ELF-1 (cell line): ENCODE measurements around the gene TMPRSS6.

Experiments
- DNase-seq: peaks from one replicate; pipeline ENCODE4 v3.0.0-alpha.2; 2016; ENCODE audit warnings: low read depth, low spot score

The TMPRSS6 gene

DNA sequence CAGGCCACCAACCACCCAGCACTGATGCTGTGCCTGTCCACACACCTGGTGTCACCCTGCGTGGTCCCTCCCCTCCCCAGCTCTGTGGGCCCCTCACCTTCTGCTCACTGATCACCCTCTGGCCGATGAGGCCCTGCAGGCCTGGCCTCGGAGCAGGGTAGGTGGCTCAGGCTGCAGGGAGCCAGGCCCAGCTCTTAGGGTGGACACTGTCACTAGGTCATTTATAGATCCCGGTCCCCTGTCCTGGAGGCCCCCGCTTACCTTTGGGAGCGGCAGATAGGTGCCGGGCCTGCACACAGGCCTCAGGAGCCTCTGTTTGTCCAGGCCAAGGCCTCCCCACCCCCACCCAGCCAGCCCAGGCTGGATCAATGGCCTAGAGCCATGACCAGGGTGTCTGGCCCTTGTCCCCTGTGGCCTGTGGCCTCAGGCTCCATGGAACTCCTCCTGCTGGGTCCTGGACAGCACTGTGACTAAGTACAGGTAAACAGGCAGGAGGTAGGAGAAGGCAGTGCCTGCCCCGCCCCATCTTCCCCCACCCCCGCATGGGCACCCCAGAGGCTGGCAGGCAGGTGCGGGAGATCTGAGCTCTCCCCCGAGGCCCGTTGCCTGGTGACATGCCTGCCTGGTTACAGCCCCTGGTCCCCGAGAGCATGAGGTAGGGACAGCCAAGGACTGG is at the start of gene TMPRSS6:
TSS of gene TMPRSS6 (minus strand) at position 472 of the 676 bp plus-strand sequence. CDS start 6,296 bp downstream, outside the sequence.
- DNase-seq, result peak; percentile 56

DNA sequence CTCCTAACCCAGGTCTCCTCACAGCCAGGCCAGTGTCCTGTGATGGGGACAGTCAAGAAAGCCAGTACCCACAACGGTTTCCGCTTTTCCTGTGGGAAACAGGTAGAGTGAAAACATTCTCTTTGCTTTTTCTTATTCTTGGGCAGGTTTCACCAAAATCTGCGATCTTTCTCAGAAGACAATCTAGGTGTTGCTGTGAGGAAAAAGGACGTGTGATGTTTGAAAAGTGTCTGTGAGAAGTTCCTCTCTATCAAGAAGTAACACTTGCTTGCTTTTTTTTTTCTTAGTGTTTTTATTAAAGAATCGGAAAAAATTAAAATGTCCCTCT is 49.4 kb upstream of the TMPRSS6 start:
- DNase-seq, result no peak

DNA sequence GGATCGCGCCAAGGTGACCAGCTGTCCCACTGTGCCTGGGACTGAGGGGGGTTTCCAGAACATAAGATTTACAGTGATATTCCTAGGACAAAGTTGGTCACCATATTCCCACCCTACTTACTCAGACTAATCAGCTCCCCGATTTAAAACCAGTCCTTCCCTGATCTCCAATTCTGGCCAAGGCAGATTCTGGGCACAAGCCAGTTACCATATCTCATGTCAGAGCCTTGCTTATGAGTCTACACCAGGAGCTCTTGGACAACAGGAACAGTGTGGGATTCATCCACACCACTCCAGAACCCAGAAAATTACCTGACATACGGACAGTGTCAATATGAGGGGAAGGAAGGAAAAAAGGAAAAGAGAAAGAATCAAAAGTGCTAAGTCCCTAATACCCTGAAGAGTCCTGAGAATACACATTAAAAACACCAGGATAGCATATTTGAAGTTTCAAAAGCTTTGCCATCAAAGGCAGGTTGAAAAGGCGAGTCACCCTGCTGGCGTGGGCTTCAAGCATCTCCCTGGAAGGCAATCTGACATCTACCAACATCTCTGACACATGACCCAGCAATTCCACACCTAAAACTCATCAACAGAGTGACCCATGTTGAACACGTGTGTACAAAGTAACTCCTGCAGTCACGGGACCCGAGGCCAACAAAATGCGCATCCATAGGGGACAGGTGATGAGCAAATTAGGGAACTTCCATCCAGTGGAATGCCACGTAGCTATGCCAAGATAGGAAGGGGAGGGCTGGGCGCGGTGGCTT is 48.2 kb upstream of the TMPRSS6 start:
- no peak for DNase-seq

DNA sequence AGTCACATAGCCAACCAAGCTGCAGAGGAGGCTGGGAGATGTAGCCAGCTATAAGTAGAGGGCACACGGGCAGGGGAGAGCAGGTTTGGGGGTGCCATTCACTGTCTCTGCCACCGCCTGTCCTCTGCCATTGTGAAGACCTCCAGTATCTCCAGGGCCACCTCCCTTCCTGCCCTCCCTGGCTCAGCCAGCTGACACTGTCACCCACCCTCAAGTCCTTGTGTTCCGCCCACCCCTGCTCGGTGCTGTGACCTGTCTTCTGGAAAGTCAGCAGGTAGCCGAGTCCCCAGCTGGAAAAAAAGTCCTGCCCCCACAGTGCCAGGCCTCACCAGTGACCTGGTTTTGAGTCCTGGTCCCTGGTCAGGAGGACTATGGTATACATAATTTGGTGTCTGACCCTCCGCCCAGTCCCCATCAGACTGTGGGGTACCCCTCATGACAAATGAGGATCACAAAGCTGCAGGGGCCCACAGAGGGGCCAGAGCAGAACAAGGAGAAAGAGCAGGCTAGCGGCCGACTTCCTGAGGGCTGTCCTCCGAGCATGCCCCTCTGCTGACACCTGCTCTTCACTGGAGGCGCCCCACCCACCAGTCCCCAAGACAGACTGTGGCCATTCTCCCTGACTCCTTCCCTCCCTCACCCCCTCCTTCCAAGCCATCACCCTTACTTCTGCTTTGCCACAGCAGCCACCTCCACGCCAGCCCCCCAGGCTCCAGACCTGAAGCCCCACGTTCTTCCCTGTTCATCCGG is 47.3 kb upstream of the TMPRSS6 start:
- no peak for DNase-seq

DNA sequence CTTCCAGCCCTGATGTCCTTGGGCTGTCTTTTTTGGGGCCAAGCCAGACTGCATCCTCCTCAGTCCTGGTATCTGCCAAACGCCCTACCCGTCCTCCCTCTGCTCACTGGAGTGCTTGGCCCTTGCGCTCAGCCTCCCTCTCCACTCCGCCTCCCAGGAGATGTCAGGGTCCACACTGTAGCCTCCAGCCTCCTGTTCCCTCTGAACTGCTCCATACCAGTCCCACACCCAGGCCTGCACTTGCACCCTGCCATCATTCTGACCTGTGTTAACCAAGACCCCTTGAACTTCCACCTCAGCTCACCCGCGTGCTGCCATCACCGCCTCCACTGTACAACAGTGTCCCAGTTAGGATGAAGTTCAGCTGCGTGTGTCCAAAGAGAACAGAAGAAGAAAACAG is 46.5 kb upstream of the TMPRSS6 start:
- no peak for DNase-seq

DNA sequence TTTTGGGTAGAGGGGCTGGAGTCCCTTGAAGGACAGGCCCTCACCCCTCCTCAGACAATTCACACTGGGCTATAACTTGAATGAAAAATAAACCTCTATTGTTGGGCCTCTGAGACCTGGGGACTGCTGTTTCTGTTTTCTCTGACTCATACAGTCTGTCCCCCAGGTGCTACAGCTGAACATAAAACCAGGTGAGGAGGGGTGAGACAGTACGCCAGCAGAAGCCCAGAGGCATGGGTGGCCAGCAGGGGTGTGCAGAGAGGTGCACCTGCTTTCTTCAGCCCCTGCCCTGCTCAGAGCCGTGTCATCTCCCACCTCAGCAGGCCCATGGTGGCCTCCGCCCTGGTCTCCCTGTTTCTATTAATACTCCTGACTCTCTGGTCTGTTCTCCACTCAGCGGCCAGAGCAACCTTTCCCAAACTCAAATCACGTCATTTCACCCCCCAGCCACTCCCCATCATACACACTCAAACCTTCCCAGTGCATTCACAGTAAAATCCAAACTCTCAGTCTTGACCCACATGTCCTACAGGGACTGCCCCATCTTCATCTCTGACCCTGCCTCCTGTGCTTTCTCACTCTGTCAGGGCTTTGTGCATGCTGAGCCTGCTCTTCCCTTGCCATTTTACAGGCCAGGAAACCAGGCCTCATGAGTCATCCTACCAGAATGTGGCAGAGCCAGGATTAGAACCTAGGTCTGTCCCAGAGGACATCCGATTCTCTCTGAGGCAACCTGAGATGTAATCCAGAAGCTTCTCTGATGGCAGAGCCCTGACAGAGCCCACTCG is 45.6 kb upstream of the TMPRSS6 start:
- DNase-seq, result peak; percentile 37

DNA sequence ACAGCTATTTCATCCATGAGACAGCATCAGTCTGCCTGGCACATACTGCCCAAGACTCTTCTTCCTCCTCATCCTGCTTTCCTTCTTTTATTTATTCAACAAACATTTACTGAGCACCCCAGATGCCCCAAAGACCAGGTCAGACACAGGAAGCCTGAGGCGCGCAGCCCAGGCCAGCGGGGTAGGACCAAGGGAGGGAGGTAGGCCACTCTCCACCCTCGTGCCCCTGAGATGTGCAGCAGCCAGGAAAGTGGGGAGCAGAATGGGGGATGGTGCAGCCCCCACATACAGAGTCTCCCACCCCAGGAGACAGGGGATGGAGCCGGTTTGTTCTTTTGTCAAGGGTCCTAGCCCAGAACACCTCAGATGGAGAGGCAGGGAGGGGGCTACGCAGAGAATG is 44.4 kb upstream of the TMPRSS6 start:
- no peak for DNase-seq

DNA sequence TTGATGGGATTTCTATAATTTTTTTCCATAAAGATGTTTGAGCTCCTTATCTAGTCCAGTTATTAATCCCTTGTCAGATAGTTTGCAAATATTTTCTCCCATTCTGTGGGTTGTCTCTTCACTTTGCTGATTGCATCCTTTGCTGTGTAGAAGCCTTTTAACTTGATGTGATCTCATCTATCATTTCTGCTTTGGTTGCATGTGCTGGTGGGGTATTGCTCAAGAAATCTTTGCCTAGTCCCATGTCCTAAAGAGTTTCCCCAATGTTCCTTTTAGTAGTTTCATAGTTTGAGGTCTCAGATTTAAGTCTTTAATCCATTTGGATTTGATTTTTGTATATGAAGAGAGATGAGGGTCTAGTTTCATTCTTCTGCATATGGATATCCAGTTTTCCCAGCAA is 41.9 kb upstream of the TMPRSS6 start:
- no peak for DNase-seq

DNA sequence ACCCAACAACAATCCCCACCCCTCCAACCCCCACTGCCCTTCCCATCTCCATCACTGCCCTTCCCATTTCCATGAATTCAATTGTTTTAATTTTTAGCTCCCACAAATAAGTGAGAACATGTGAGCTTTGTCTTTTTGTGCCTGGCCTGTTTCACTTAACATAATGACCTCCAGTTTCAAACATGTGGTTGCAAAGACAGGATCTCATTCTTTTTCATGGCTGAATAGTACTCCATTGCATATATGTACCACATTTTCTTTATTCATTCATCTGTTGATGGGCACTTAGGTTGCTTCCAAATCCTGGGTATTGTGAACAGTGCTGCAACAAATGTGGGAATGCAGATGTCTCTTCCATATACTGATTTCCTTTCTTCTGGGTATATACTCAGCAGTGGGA is 41.2 kb upstream of the TMPRSS6 start:
- no peak for DNase-seq

DNA sequence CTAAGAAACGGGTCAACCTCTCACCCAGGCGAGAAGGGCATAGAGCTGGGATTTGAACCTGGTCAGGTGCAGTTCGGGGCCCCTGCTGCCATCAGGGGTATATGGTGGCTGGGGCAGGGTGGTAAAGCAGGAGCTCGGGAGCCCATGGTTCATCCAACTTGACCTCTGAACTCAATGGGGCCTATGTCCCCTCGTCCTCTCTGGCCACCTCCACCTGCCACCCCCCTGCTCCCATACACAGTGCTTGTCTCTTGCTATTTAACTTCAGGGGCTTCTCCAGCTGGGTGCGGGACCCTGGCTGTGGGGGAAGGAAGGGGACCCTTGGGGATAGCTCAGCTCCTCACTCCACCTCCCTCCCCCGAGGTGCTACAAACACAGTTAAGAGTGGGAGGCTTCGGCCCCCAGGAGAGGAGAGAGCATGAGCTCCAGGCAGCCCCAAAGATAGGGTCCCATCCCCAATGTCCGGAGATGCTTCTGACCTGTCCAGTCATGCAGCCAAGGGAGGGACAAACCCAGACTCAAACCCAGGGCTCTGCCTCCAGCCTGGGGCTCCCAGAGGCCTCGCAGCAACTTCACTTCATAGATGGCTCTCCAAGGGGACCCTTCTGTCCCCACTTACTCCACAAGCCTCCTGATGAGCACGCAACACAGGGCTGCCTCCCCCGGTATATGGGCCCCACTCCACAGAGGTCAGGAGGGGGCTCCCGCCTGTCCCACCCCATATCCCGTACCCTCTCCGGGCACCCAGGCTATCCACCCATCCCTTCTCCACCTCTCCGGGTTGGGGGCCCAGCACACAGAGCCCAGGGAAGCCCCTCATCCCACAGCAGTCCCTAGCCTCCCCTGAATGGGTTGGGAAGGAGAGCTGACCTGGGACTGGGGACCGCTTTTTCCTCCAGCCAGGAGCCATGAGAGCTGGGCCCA is 39.5 kb upstream of the TMPRSS6 start:
- DNase-seq, result no peak

DNA sequence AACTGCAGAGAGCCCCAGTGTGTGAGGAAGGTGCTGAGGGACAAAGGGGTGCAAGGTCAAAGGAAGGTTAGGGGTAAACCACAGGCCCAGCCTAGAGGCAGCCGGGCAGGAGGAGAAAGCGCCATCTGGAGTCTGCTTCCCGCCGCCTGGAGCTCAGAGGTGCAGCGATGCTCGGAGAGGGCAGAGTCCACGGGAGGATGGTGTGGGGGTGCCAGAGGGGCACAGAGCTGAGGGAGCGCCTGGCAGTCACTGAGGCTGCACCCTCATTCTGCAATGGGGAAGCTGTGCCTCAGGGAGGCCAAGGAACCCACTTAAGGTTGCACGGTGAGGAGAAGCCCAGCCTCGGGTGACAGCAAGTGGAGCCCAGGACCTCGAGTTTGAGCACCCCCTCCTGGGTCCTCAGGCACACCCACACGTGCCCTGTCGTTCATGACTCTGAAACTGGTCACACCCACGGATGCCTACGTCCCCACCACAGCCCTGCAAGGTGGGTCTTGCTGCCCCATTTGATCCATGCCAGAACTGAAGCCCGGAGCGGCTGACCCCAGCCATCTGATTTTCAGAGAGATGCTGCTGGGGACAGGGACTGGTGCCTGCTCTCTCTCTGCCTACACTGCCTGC is 38.6 kb upstream of the TMPRSS6 start:
- no peak for DNase-seq

DNA sequence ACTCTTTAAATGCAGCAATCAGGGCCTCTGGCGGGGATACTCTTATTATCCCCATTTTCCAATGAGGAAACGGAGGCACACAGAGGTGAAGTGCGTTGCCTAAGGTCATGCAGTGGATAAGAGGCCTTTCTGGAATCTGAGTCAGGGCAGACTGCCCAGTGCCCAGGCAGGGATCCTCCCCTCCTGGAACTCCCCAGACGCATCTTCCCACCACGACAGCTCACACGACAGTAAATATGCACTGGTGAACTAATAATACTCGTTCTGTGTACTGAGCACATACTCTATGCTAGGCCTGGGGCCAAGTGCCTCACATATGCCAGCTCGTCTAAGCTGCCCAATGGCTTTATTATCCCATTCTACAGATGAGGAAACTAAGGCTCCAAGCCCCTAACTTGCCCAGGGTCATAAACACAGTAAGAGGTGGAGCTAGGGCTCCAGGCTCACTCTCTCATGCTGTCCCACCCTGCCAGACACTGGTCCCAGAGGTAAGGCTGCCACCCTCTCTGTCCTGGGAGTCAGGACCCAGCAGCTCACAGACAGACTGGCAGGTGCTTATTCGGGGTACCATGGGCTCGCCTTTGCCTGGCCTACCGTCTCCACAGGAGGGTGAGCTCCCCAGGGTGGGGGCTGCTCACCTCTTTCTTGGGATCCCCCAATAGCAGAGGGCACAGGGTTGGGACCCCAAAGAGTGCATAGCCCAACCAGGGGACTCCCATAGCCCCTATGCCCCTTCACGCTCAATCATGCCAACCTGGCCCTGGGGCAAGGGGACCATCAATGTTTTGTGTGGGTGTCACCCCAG is 37.9 kb upstream of the TMPRSS6 start:
- DNase-seq, result no peak

DNA sequence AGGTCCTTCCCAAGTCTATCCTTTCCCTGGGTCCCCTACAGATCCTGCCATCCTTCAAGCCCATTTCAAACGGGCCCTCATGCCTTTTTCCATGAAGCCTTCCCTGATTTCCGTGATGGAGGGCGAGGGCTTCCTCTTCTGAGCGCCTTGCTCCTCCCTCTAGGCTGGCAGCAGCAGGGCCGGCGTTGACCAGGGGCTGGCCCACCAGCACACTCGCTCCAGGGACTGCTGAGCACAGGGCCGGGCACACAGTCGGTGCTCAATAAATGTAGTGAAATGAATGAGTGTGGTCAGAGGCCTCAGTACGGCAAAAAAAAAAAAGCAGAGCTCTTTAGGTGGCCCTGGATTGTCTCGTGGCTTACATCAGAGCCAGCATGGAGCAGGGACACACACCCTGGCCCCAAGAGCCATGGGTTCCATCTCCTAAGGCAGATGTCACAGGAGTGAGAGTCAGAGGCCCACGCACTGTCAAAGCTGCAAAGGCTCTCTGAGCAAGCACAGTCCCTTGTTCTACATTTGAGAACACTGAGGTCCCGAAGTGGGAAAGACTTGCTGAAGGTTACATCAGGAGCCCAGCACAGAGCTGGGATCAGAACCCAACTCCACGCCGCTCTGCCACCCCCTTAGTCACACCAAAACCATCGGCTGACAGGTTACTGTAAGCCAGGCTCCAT is 37.1 kb upstream of the TMPRSS6 start:
- no peak for DNase-seq

DNA sequence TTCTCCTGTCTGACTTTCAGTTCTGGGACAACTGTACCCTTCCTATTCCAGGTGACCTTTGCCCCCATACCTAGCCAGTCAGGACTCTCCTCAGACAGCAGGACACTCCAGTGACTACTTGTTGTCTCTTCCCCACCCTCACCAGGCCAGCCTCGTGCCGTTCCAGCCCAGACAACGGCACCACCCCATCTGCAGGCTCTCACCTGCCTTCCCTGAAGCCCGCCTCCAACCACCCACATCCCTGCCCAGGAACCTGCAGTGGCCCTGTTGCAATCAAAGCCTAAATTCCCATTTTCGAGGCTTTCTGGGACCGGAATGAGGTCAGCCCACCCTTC is 36.5 kb upstream of the TMPRSS6 start:
- no peak for DNase-seq

DNA sequence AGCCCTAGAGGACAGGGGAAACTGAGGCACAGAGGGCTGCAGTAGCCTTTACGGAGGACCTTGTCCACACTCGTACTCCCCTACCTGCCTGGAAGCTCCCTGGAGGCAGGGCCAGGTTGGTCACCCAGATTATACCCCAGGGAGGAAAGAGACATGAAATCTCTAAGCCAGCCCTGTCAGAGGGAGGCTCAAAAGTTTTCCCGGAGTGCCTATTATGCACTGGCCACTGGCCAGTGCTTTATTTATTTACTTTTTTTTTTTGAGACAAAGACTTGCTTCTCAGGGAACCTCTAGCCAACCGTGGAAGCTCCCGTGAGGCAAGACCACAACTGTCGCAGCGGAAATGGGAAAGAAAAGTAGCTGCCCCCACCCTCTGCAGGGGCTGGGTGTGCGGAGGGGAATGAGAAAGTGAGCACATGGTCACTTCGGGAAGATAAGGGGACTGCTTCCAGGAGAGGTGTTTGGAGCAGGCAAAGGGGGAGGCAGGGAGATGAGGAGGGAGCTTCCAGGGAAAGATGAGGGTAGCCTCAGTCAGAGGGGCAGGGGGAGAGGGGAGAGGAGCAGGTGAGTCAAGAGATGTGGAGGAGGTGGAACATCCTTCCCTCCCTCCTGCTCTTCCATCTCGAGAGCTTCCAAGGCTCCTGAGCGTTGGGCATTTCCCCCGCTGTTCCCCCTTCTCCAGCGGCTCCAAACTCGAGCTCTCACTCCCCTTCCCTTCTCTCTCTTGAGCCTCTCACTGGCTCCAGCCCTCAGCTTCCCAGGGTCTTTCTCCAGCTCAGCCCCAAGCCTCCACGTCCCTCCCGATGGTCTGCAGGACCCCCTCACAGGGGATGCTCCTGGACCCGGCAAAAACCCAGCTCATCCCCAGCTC is 35.9 kb upstream of the TMPRSS6 start:
- DNase-seq, result no peak

DNA sequence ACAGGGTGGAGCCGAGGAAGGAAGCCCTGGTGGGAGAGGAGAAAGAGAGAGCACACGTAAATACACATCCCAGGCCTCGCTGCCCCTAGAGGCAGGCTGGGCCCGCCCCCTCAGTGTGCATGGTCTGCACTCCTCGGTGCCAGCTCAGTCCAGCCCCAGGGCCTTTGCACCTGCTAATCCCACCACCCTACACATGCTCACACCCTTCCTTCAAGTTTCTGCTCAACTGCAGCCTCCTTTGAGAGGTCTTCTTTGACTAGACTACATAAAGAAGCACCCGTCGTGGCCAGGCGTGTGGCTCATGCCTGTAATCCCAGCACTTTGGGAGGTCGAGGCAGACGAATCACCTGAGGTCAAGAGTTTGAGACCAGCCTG is 34.7 kb upstream of the TMPRSS6 start:
- DNase-seq, result no peak

DNA sequence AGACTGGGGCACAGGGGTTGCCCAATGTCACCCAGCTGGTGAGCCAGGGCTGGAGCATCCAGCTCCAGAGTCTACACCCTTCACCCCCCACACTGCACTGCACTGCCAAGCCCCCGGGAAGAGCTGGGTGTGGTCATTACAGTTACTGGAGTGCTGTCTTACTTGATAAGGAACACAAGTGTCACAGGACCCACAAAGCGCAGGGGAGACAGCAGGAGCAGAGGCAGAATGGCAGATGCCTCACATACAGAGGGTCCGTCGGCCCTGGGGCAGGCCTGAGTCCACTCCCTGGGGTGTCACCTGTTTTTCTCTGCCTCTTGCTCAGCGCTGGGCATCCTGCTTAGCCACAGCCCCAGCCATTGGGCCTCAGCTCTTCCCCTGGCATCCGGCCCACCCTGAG is 32.5 kb upstream of the TMPRSS6 start:
- no peak for DNase-seq

DNA sequence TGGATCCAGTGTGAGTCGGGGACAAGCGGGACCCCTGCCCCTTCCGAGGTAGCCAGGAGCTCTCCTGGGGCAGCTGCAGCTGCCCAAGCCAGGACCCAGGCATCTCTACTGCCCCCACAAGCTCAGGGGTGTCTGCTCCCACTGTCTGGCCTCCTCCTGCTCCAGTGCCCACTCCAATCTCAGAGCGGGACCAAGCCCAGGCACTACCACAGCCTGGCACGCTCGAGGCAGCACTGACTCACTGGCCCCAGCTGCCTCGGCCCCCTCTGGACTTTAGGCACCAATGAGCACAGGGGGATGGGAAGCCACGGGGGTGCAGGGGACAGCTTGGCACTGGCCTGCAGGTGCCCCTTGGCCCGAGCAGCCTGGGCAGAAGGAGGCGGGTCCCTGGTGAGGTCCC is 32.0 kb upstream of the TMPRSS6 start:
- DNase-seq, result no peak
